Keratinocyte (primary cell): ENCODE measurements around the gene CBFA2T3. TPM values are rescaled to one million over a fixed set of nuclear protein-coding genes. Genes with fewer than 3 reads are reported as not detected.

ENCODE experiments used
- DNase-seq: peaks from one replicate; pipeline ENCODE4 v3.0.0-alpha.2; 2011; ENCODE audit warnings: low read depth, missing footprints, low spot score
- FAIRE-seq: peaks from 2 replicates; lab custom pipeline; 2011; peaks lifted over from hg19 to GRCh38; lab: Jason Lieb, UNC
- H2AFZ ChIP-seq: 2 replicates; pipeline ENCODE4 v1.6.0; 2012; ENCODE audit warnings: low read length, control low read depth, inconsistent platforms; ENCODE audit not compliant: control insufficient read depth
- H3K27ac ChIP-seq: 2 replicates; pipeline ENCODE4 v1.5.1; 2011; ENCODE audit warnings: low read length; ENCODE audit not compliant: control insufficient read depth, insufficient read depth
- H3K27me3 ChIP-seq: 3 replicates; pipeline ENCODE4 v1.6.0; 2011; ENCODE audit warnings: low read length; ENCODE audit not compliant: control insufficient read depth, insufficient read depth; ENCODE audit errors: extremely low read depth
- H3K36me3 ChIP-seq, 2 experiments: 2 replicates in 1 of 2; 3 replicates in 1 of 2; pipeline ENCODE4 v1.5.1; 2011; ENCODE audit warnings: low read length in 2 of 2, mild to moderate bottlenecking in 1 of 2; ENCODE audit not compliant: control insufficient read depth in 2 of 2, insufficient read depth in 2 of 2; ENCODE audit errors: extremely low read depth in 1 of 2
- H3K4me1 ChIP-seq: 3 replicates; pipeline ENCODE4 v1.5.1; 2011; ENCODE audit warnings: low read length; ENCODE audit not compliant: control insufficient read depth, insufficient read depth; ENCODE audit errors: extremely low read depth
- H3K4me2 ChIP-seq: 3 replicates; pipeline ENCODE4 v1.6.0; 2011; ENCODE audit warnings: low read depth, low read length; ENCODE audit not compliant: control insufficient read depth, insufficient read depth; ENCODE audit errors: extremely low read depth
- H3K4me3 ChIP-seq, 3 experiments: fragments of 200-600 bp in 1 of 3; sonication (generic) in 1 of 3; 2 replicates in 2 of 3; 3 replicates in 1 of 3; pipeline ENCODE4 v1.5.1; 2011 to 2016; ENCODE audit warnings: low read length in 3 of 3, mild to moderate bottlenecking in 3 of 3, control low read depth in 2 of 3, inconsistent platforms in 1 of 3, low read depth in 1 of 3, mixed read lengths in 1 of 3, mixed run types in 1 of 3, moderate library complexity in 1 of 3; ENCODE audit not compliant: control insufficient read depth in 2 of 3, insufficient read depth in 2 of 3; ENCODE audit errors: extremely low read depth in 1 of 3
- H3K79me2 ChIP-seq: 2 replicates; pipeline ENCODE4 v1.6.0; 2012; ENCODE audit warnings: low read length; ENCODE audit not compliant: control insufficient read depth, insufficient read depth
- H3K9ac ChIP-seq: 3 replicates; pipeline ENCODE4 v1.6.0; 2011; ENCODE audit warnings: low read length; ENCODE audit not compliant: control insufficient read depth, insufficient read depth; ENCODE audit errors: extremely low read depth
- H3K9me1 ChIP-seq: 3 replicates; pipeline ENCODE4 v1.6.0; 2011; ENCODE audit warnings: low read length; ENCODE audit not compliant: control insufficient read depth, insufficient read depth; ENCODE audit errors: extremely low read depth
- H3K9me3 ChIP-seq: 2 replicates; pipeline ENCODE4 v1.5.1; 2012; ENCODE audit warnings: low read depth, low read length; ENCODE audit not compliant: control insufficient read depth
- H4K20me1 ChIP-seq: 3 replicates; pipeline ENCODE4 v1.6.0; 2011; ENCODE audit warnings: low read length; ENCODE audit not compliant: control insufficient read depth, insufficient read depth; ENCODE audit errors: extremely low read depth
- EZH2 ChIP-seq: IDR thresholded peaks from one replicate; pipeline ENCODE4 v1.6.1; 2012; ENCODE audit warnings: inconsistent platforms, mild to moderate bottlenecking, low read length, moderate library complexity
- dilution Hi-C: fragments of 300-500 bp; cut with MboI; formaldehyde crosslinking; loops from one replicate; pipeline ENCODE4 v1.7.0; 2020; ENCODE audit warnings: low sequenced_read_pairs; ENCODE audit not compliant: extremely low pct_ligation_motif_present
- polyA plus RNA-seq, 5 experiments: library from polyadenylated mRNA; depleted of rRNA in 3 of 5; stranded (reverse) in 3 of 5; stranded (forward) in 1 of 5; unstranded in 1 of 5; fragments of >200 nt; gene quantifications; 1 replicate in 1 of 5; 2 replicates in 3 of 5; 3 replicates in 1 of 5; pipeline versions ENCODE4 v1.2.1 to v1.2.3, GENCODE V29; 2011 to 2012; ENCODE audit warnings: missing spikeins in 2 of 5, low read depth in 1 of 5, low replicate concordance in 1 of 5
- TF ChIP-seq, protein P1 (sequence below), 3 experiments: IDR thresholded peaks in 1 of 3; conservative IDR thresholded peaks in 1 of 3; optimal IDR thresholded peaks in 1 of 3; 2 replicates in 2 of 3; 3 replicates in 1 of 3; pipeline versions ENCODE3 to v1.5.1; 2011; ENCODE audit warnings: low read length in 3 of 3, mild to moderate bottlenecking in 3 of 3, moderate library complexity in 2 of 3, control low read depth in 1 of 3, inconsistent platforms in 1 of 3; ENCODE audit not compliant: insufficient read depth in 2 of 3; ENCODE audit errors: extremely low read depth in 1 of 3

Gene CBFA2T3
- polyA plus RNA-seq, 1 donor (not counting 4 experiments of a cell fraction or from before 2014, with no cell fraction given): 0.08 TPM

DNA sequence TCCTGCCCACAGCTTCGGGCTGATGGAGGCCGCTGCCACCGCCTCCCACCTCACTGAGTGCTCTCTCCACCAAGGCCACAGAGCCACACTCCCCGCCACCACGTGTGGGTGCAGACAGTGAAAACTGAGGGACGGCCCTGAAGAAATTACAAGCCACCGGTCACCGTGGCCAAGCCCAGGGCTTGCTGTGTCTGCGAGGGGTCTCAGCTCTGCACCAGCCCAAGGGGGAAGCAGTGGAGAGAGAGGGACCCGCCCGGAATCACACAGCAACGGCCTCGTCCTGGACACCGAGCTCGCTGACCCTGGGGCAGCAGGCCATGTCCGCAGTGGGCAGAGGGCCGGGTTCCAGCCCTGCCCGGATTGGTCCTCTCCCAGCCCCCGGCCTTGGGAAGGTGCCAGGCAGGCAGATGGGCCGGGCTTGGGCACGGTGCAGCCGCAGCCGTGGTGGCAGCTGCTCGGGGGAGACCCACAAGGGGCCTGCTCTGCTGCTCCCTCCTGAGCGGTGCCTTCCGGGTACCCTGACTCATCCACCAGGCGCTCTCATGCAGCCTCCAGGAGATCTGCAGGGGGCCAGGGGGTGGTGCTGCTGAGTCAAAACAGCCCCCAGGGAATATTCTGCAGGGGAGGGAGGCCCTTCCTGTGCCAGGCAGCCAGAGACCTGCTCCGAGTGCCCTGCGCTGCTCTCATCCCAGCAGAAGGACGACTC lies 52.0 kb downstream of the CBFA2T3 start:
- peak overlapping the region; percentile 51 for H3K4me2 ChIP-seq
- TF ChIP-seq, protein P1, sequence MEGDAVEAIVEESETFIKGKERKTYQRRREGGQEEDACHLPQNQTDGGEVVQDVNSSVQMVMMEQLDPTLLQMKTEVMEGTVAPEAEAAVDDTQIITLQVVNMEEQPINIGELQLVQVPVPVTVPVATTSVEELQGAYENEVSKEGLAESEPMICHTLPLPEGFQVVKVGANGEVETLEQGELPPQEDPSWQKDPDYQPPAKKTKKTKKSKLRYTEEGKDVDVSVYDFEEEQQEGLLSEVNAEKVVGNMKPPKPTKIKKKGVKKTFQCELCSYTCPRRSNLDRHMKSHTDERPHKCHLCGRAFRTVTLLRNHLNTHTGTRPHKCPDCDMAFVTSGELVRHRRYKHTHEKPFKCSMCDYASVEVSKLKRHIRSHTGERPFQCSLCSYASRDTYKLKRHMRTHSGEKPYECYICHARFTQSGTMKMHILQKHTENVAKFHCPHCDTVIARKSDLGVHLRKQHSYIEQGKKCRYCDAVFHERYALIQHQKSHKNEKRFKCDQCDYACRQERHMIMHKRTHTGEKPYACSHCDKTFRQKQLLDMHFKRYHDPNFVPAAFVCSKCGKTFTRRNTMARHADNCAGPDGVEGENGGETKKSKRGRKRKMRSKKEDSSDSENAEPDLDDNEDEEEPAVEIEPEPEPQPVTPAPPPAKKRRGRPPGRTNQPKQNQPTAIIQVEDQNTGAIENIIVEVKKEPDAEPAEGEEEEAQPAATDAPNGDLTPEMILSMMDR (optimal IDR thresholded peaks at IDR 0.05 in 1 of 3, IDR thresholded peaks at IDR 0.05 in 1 of 3, conservative IDR thresholded peaks at IDR 0.05 in 1 of 3; ENCODE audit: extremely low read depth in 1 of 3, insufficient read depth in 2 of 3, low read length in 3 of 3): peak; percentile 39 to 45 (median 45)
- no peak for TF ChIP-seq EZH2
- H3K4me3 ChIP-seq: no peak overlapping the region
- H3K27ac ChIP-seq: no peak overlapping the region
- no peaks in the 10 kb centered on the region for H4K20me1 ChIP-seq
- no peaks in the 10 kb centered on the region for H3K9me1 ChIP-seq
- H3K36me3 ChIP-seq: no peaks in the 10 kb centered on the region
- H3K27me3 ChIP-seq: peaks cover 32% of the 10 kb centered on the region
- H3K4me1 ChIP-seq: peaks cover 36% of the 10 kb centered on the region
- H2AFZ ChIP-seq: no peak overlapping the region
- no peaks in the 10 kb centered on the region for H3K79me2 ChIP-seq
- FAIRE-seq (no peak), DNase-seq (peak; percentile 48)
- peaks cover 1% of the 10 kb centered on the region for H3K9me3 ChIP-seq
- dilution Hi-C loops: no loop called here
- H3K9ac ChIP-seq: no peak overlapping the region

DNA sequence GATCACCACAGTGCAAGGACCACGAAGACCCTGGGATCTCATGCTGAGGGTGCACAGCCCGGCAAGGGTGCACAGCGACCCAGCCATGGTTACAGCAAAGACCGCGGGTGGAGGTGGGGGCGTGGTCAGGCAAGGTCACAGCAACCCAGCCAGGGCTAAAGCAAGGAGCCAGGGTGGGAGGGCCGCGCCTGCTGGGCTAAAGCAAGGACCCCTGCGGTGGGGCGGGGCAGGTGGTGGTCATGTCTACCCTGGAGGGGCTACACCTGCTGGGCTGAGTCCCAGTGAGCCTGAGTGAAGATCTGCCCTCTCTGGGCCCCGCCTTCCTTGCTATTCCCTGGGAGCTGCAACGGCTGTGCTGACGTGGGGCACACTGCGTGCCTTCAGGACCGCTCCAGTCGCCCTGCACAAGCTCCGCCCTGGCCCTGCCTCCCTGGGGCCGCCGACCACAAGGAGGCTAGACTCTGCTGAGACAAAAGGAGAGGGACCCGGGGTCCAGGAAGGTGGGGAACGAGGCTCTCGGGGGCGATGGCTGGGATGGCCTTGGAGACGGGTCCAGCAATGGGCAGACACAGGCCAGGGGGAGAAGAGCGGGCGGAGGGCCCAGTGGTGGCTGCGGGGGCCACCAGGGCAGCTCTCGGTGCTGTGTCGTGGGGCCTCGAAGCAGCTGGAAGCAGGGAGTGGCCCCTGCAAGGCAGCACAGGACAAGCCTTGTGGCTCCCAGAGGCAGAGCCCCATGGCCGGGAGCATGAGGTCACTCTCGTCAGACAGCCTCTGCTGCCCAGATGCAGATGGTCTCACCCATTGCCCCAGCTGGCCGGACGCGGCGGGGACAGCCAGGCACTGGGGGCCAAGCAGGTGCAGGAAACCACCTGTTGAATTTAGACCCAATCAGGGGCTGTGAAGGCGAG lies 52.8 kb downstream of the CBFA2T3 start:
- dilution Hi-C loops: no loop called here
- Histone ChIP-seq H3K4me1 (peaks cover 36% of the 10 kb centered on the region), H3K36me3 (no peaks in the 10 kb centered on the region), H3K27ac (no peak overlapping the region), H3K9ac (no peak overlapping the region), H3K27me3 (peaks cover 32% of the 10 kb centered on the region), H4K20me1 (no peaks in the 10 kb centered on the region), H2AFZ (no peak overlapping the region), H3K4me2 (no peak overlapping the region), H3K79me2 (no peaks in the 10 kb centered on the region), H3K9me1 (no peaks in the 10 kb centered on the region), H3K9me3 (peaks cover 8% of the 10 kb centered on the region), H3K4me3 (no peak overlapping the region)
- no peak for DNase-seq
- no peak for FAIRE-seq
- TF ChIP-seq, protein P1 (optimal IDR thresholded peaks at IDR 0.05 in 1 of 3, IDR thresholded peaks at IDR 0.05 in 1 of 3, conservative IDR thresholded peaks at IDR 0.05 in 1 of 3; ENCODE audit: extremely low read depth in 1 of 3, insufficient read depth in 2 of 3, low read length in 3 of 3): no peak
- TF ChIP-seq EZH2: no peak
